Liver (tissue), 9 donors: ENCODE data around the gene PNKD. TPM values are rescaled to one million over a fixed set of nuclear protein-coding genes. Genes with fewer than 3 reads are reported as not detected.

Source experiments
- DNase-seq: peaks from one replicate; pipeline ENCODE4 v3.0.0-alpha.2; 2017; ENCODE audit warnings: low spot score
- H3K27ac ChIP-seq, 2 donors: one replicate each; pipeline ENCODE4 v1.7.0; 2013; ENCODE audit warnings: inconsistent platforms in 2 of 2, low read length in 2 of 2, control low read depth in 1 of 2, low read depth in 1 of 2, mild to moderate bottlenecking in 1 of 2
- H3K27me3 ChIP-seq, 4 donors: one replicate each; pipeline versions ENCODE4 v1.6.1 to v1.7.0; 2013; ENCODE audit warnings: low read length in 3 of 4, inconsistent platforms in 1 of 4, mild to moderate bottlenecking in 1 of 4, moderate library complexity in 1 of 4; ENCODE audit not compliant: control insufficient read depth in 4 of 4, insufficient read depth in 4 of 4
- H3K36me3 ChIP-seq, 4 donors: one replicate each; pipeline versions ENCODE4 v1.6.1 to v1.7.0; 2013; ENCODE audit warnings: low read length in 3 of 4, mild to moderate bottlenecking in 3 of 4, low read depth in 1 of 4, moderate library complexity in 1 of 4; ENCODE audit not compliant: control insufficient read depth in 4 of 4, insufficient read depth in 3 of 4
- H3K4me1 ChIP-seq, 4 donors: one replicate each; pipeline versions ENCODE4 v1.6.1 to v1.7.0; 2013; ENCODE audit warnings: low read length in 3 of 4, mild to moderate bottlenecking in 3 of 4, moderate library complexity in 1 of 4; ENCODE audit not compliant: control insufficient read depth in 4 of 4, insufficient read depth in 4 of 4
- H3K4me3 ChIP-seq, 3 donors: one replicate each; pipeline versions ENCODE4 v1.6.1 to v1.7.0; 2013; ENCODE audit warnings: low read length in 3 of 3, control low read depth in 1 of 3, low read depth in 1 of 3, mild to moderate bottlenecking in 1 of 3
- H3K9ac ChIP-seq, 2 donors: one replicate each; pipeline ENCODE4 v1.7.0; 2013; ENCODE audit warnings: low read length in 2 of 2, mild to moderate bottlenecking in 2 of 2, moderate library complexity in 2 of 2, control low read depth in 1 of 2, low read depth in 1 of 2
- H3K9me3 ChIP-seq, 4 donors: one replicate each; pipeline versions ENCODE4 v1.6.1 to v1.7.0; 2013; ENCODE audit warnings: low read length in 3 of 4; ENCODE audit not compliant: control insufficient read depth in 4 of 4
- EGR1 ChIP-seq, 2 donors: IDR thresholded peaks; 2 replicates each; pipeline ENCODE4 v1.6.1; 2016 to 2018; ENCODE audit warnings: antibody characterized with exemption in 2 of 2, low read depth in 2 of 2
- FOXA1 ChIP-seq: IDR thresholded peaks from 2 replicates; pipeline ENCODE4 v1.6.1; 2016; ENCODE audit warnings: antibody characterized with exemption
- FOXA2 ChIP-seq: IDR thresholded peaks from 2 replicates; pipeline ENCODE4 v1.6.1; 2016; ENCODE audit warnings: antibody characterized with exemption
- GABPA ChIP-seq, 2 donors: IDR thresholded peaks in 1 of 2; conservative IDR thresholded peaks in 1 of 2; 2 replicates each; pipeline ENCODE4 v1.6.1; 2016; ENCODE audit warnings: antibody characterized with exemption in 2 of 2, mild to moderate bottlenecking in 1 of 2, moderate library complexity in 1 of 2
- HNF4A ChIP-seq, 2 donors: conservative IDR thresholded peaks; 2 replicates each; pipeline ENCODE4 v1.6.1; 2016; ENCODE audit warnings: antibody characterized with exemption in 2 of 2, mild to moderate bottlenecking in 2 of 2
- HNF4G ChIP-seq: IDR thresholded peaks from 2 replicates; pipeline ENCODE4 v1.6.1; 2016; ENCODE audit warnings: antibody characterized with exemption
- JUND ChIP-seq, 2 donors: IDR thresholded peaks; 2 replicates each; pipeline ENCODE4 v1.6.1; 2016; ENCODE audit warnings: antibody characterized with exemption in 2 of 2
- MAX ChIP-seq: IDR thresholded peaks from 2 replicates; pipeline ENCODE4 v1.6.1; 2016; ENCODE audit warnings: antibody characterized with exemption
- NR2F2 ChIP-seq: IDR thresholded peaks from 2 replicates; pipeline ENCODE4 v1.6.1; 2016; ENCODE audit warnings: antibody characterized with exemption
- RAD21 ChIP-seq, 2 donors: IDR thresholded peaks; 2 replicates each; pipeline ENCODE4 v1.6.1; 2016; ENCODE audit warnings: antibody characterized with exemption in 2 of 2, mild to moderate bottlenecking in 2 of 2
- REST ChIP-seq: IDR thresholded peaks from 2 replicates; pipeline ENCODE4 v1.6.1; 2016; ENCODE audit warnings: antibody characterized with exemption, mild to moderate bottlenecking
- RXRA ChIP-seq, 2 donors: IDR thresholded peaks; 2 replicates each; pipeline ENCODE4 v1.6.1; 2017 to 2018; ENCODE audit warnings: antibody characterized with exemption in 2 of 2, mild to moderate bottlenecking in 1 of 2
- SP1 ChIP-seq: IDR thresholded peaks from 2 replicates; pipeline ENCODE4 v1.6.1; 2018; ENCODE audit warnings: antibody characterized with exemption, mild to moderate bottlenecking
- TAF1 ChIP-seq: conservative IDR thresholded peaks from 2 replicates; pipeline ENCODE4 v1.6.1; 2016; ENCODE audit warnings: antibody characterized with exemption, mild to moderate bottlenecking
- YY1 ChIP-seq: IDR thresholded peaks from 2 replicates; pipeline ENCODE4 v1.6.1; 2016; ENCODE audit warnings: antibody characterized with exemption, mild to moderate bottlenecking
- ZBTB33 ChIP-seq: IDR thresholded peaks from 2 replicates; pipeline ENCODE4 v1.6.1; 2016; ENCODE audit warnings: antibody characterized with exemption
- WGBS: extraction: QIAGEN DNeasy Blood & Tissue Kit; methylation state at CpG from one replicate; pipeline ENCODE4 v1.1.7; 2013; 5-methylcytosine and 5-hydroxymethylcytosine counted together
- polyA plus RNA-seq, 2 donors: library from polyadenylated mRNA; stranded (reverse) in 1 of 2; unstranded in 1 of 2; fragments of 200-250 nt in 1 of 2; fragments of >200 nt in 1 of 2; fragmentation: Nextera tagmentation in 1 of 2; extraction: Ambion mirVana in 1 of 2; gene quantifications; one replicate each; pipeline versions ENCODE4 v1.2.1 to v1.2.3, GENCODE V29; 2013 to 2015
- total RNA-seq, 2 donors: library from RNA; depleted of rRNA; stranded (reverse); fragments of >200 nt; gene quantifications; one replicate each; pipeline ENCODE4 v1.2.3, GENCODE V29; 2014
- TF ChIP-seq, protein P1 (sequence below): fragments of 150-350 bp; IDR thresholded peaks from 2 replicates; pipeline ENCODE4 v1.5.1; 2017; ENCODE audit warnings: improper control_type of control experiment, low read depth, low read length; ENCODE audit not compliant: missing input control
- TF ChIP-seq, protein P2 (sequence below): IDR thresholded peaks from 2 replicates; pipeline ENCODE4 v1.6.1; 2016; ENCODE audit warnings: antibody characterized with exemption
- donor health status: healthy.
- donor health status: healthy.
- donor health status: healthy.
- donor health status: healthy.
- donor health status: healthy.

Gene PNKD
- total and polyA plus RNA-seq, 4 donors = 28.5 to 161 (median 94.9) TPM

- H3K27me3 ChIP-seq = no peaks in the 10 kb centered on the region
- H3K9ac ChIP-seq = no peak overlapping the region
- 82% methylated on average over 1 of the region's 1 CpG for WGBS
- no peak overlapping the region for H3K27ac ChIP-seq
- no peak overlapping the region for H3K4me3 ChIP-seq
- peaks cover 0 to 12% (median 3%) of the 10 kb centered on the region in 4 donors for H3K4me1 ChIP-seq
- TF ChIP-seq RXRA (IDR thresholded peaks at IDR 0.05) (no peak), MAX (no peak), HNF4A (conservative IDR thresholded peaks at IDR 0.05) (no peak), FOXA1 (no peak), NR2F2 (no peak), TAF1 (no peak)
- no peak for DNase-seq
- H3K9me3 ChIP-seq = no peaks in the 10 kb centered on the region
- peaks cover 0 to 6% (median 6%) of the 10 kb centered on the region in 4 donors for H3K36me3 ChIP-seq
Observed at GRCh38 chr2:218224186-218224585, 46.1 kb upstream of the PNKD start.

DNA sequence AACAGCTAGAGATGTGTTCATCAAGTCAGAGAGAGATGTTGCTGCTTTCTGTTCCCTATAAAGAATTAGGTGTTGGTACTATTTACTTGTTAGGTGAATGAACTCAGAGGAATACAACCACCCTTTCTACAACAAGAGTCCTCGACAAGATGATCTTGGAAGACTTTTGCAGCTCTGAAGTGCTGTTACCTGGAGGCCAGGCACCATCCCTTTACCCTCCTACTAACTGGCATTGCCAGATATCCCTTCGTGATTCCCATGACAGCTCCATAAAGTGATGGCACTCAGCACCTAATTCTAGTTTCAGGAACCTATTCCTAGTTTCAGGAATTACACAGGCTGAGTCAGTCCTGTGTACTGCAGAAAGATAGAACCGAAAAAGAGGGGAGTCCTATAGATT, 43.4 kb upstream of the PNKD start:
- no peaks in the 10 kb centered on the region for H3K27me3 ChIP-seq
- peaks cover 3 to 21% (median 16%) of the 10 kb centered on the region in 4 donors for H3K36me3 ChIP-seq
- no peak overlapping the region for H3K4me3 ChIP-seq
- no peak overlapping the region for H3K27ac ChIP-seq
- DNase-seq = no peak
- H3K9ac ChIP-seq = no peak overlapping the region
- H3K9me3 ChIP-seq = no peaks in the 10 kb centered on the region
- H3K4me1 ChIP-seq = peaks cover 0 to 5% (median 1%) of the 10 kb centered on the region in 4 donors
- WGBS = 89% methylated on average over 3 of the region's 3 CpGs
- TF ChIP-seq HNF4A (conservative IDR thresholded peaks at IDR 0.05) = no peak
- no peak for TF ChIP-seq GABPA (IDR thresholded peaks at IDR 0.05 in 1 of 2, conservative IDR thresholded peaks at IDR 0.05 in 1 of 2)
- TF ChIP-seq JUND (IDR thresholded peaks at IDR 0.05) = no peak
- no peak for TF ChIP-seq REST
- TF ChIP-seq ZBTB33 = no peak
- no peak for TF ChIP-seq RAD21 (IDR thresholded peaks at IDR 0.05)
- TF ChIP-seq FOXA1 = no peak
- TF ChIP-seq, protein P1, sequence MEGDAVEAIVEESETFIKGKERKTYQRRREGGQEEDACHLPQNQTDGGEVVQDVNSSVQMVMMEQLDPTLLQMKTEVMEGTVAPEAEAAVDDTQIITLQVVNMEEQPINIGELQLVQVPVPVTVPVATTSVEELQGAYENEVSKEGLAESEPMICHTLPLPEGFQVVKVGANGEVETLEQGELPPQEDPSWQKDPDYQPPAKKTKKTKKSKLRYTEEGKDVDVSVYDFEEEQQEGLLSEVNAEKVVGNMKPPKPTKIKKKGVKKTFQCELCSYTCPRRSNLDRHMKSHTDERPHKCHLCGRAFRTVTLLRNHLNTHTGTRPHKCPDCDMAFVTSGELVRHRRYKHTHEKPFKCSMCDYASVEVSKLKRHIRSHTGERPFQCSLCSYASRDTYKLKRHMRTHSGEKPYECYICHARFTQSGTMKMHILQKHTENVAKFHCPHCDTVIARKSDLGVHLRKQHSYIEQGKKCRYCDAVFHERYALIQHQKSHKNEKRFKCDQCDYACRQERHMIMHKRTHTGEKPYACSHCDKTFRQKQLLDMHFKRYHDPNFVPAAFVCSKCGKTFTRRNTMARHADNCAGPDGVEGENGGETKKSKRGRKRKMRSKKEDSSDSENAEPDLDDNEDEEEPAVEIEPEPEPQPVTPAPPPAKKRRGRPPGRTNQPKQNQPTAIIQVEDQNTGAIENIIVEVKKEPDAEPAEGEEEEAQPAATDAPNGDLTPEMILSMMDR = no peak
- TF ChIP-seq, protein P2, sequence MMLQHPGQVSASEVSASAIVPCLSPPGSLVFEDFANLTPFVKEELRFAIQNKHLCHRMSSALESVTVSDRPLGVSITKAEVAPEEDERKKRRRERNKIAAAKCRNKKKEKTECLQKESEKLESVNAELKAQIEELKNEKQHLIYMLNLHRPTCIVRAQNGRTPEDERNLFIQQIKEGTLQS = no peak
- no peak for TF ChIP-seq MAX
- TF ChIP-seq SP1 = no peak
- no peak for TF ChIP-seq TAF1
- no peak for TF ChIP-seq RXRA (IDR thresholded peaks at IDR 0.05)
- no peak for TF ChIP-seq HNF4G
- no peak for TF ChIP-seq YY1
- TF ChIP-seq EGR1 (IDR thresholded peaks at IDR 0.05; ENCODE audit: low read depth in 2 of 2) = no peak
- TF ChIP-seq FOXA2 = no peak
- TF ChIP-seq NR2F2 = no peak
